Measurements from ENCODE around the gene HMGXB4.

DNA sequence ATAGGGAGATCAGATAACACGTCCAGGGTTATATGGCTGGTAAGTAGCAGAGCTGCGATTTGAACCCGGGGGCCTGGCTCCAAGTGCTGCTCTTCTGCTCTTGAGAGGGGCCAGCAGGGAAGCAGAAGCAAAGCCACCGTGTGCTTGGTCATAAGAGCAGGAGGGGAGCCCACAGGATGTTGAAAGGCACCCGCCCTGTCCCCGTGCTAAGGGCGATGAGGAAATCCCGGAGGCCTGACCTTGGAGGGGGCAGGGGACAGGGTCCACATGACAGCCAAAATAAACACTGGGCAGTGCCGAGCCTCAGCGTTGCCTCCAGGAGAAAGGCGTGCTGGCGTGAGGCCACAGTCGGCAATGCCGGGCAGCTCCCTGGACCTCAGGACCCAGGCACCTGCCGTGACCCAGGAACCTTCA, 71.2 kb downstream of the HMGXB4 start:
- no peak for TF ChIP-seq POLR2A (IDR thresholded peaks at IDR 0.05)
- TF ChIP-seq, protein P1, sequence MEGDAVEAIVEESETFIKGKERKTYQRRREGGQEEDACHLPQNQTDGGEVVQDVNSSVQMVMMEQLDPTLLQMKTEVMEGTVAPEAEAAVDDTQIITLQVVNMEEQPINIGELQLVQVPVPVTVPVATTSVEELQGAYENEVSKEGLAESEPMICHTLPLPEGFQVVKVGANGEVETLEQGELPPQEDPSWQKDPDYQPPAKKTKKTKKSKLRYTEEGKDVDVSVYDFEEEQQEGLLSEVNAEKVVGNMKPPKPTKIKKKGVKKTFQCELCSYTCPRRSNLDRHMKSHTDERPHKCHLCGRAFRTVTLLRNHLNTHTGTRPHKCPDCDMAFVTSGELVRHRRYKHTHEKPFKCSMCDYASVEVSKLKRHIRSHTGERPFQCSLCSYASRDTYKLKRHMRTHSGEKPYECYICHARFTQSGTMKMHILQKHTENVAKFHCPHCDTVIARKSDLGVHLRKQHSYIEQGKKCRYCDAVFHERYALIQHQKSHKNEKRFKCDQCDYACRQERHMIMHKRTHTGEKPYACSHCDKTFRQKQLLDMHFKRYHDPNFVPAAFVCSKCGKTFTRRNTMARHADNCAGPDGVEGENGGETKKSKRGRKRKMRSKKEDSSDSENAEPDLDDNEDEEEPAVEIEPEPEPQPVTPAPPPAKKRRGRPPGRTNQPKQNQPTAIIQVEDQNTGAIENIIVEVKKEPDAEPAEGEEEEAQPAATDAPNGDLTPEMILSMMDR (IDR thresholded peaks at IDR 0.05), result no peak

Measured in testis (tissue), 2 donors.